ENCODE measurements around the gene CFAP97D1. TPM values are rescaled to one million over a fixed set of nuclear protein-coding genes. Genes with fewer than 3 reads are reported as not detected.

CFAP97D1 gene
- total and polyA plus RNA-seq, 3 donors from 2014 or later = 6.3 to 32.4 (median 20.0) TPM

DNA sequence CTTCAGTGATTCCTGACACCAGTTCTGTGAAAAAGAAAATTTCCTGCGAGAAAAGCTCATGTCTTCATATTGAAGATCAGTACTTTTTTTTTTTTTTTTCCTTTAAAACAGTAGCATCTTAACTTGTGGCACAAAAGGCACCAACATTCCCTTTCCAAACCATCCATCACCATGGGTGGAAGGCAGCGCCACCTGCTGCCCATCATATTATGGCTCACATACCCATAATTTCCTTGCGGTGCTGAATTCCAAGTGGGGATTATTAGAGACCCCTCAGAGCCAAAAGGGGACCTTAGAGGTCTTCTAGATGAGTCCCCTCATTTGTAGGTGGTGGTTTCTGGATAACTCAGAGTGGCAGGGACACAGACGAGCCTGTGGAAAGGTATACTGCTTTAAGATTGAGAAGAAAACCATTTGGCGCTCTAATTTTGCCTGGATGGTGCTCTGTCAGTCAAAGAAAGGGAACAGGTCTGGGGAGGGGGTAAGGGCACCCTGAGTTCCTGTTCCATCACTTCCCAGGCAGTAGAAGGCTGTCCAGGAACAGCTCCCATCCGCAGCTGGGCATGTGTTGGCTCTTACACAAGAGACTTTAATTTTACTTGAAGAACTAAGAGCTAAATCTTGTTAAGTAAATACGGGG, 13.7 kb upstream of the CFAP97D1 start:
- Histone ChIP-seq H3K27ac (no peak overlapping the region), H3K9me3 (no peaks in the 10 kb centered on the region), H3K27me3 (no peaks in the 10 kb centered on the region), H3K4me3 (no peak overlapping the region), H3K4me1 (peaks cover 3% of the 10 kb centered on the region), H3K36me3 (ENCODE audit: low read depth, missing control alignments) (no peaks in the 10 kb centered on the region)
- WGBS, 2 donors = 54 to 58% methylated on average over 7 of the region's 7 CpGs
- intact Hi-C loops (cut with DNase I; ENCODE audit: low total_unique reads) = no loop called here
- DNase-seq = peak; percentile 83
- TF ChIP-seq POLR2A (IDR thresholded peaks at IDR 0.05) = no peak
- TF ChIP-seq CTCF (IDR thresholded peaks at IDR 0.05) = peak; percentile 50 to 91 (median 79)

DNA sequence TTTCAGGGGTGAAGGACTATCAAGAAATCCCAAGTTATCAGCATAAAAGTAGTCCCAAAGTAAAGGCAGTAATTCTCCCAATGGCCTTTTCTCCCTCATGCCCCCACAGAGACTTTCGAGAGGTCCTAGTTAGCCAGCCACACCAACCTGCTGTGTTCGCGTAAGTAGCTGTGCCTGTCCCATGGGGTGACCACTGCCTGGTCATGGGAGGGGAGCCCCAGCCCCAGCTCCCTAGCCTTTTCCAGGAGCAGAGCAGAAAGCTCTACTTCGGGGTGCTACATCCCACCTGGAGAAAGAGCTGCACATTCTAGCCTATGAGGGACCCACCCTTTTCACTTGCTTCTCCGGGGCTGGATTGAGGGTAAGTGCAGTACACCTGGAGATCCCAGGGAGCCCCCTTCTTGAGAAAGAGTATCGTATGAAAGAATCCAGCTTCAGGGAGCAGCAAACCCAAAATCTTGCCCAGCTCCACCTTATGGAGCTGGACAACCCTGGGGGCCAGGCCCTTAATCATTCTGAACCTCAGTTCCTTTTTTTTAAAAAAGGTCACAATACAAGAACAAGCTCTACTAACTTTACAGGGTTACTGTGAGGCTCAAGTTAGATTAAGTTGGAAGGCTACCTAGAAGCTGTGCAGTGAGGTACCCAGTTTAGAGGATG, 13.1 kb upstream of the CFAP97D1 start:
- H3K27me3 ChIP-seq = no peaks in the 10 kb centered on the region
- intact Hi-C loops (cut with DNase I; ENCODE audit: low total_unique reads) = no loop called here
- WGBS, 2 donors = 76 to 83% methylated on average over 6 of the region's 6 CpGs
- H3K4me3 ChIP-seq = no peak overlapping the region
- no peaks in the 10 kb centered on the region for H3K9me3 ChIP-seq
- no peak for DNase-seq
- H3K36me3 ChIP-seq (ENCODE audit: low read depth, missing control alignments) = no peaks in the 10 kb centered on the region
- peaks cover 3% of the 10 kb centered on the region for H3K4me1 ChIP-seq
- no peak for TF ChIP-seq CTCF (IDR thresholded peaks at IDR 0.05)
- TF ChIP-seq POLR2A (IDR thresholded peaks at IDR 0.05) = no peak
- H3K27ac ChIP-seq = no peak overlapping the region

DNA sequence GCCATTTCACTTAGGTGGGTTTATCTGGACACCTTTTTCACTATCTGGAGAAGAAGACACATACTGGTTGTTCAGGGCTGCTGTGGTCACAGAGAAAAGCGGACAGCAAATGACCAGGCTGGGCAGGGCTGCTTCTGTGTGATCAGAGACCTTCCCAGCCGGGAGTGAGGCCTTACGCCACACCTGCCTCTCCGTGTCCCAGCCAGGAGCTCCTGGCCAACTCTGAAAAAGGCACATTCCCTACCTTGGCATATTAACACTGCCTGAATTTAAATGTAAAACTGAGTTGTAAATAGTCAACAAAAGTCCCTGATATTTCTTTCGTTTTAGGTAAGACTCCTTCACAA, 12.5 kb upstream of the CFAP97D1 start:
- no peaks in the 10 kb centered on the region for H3K9me3 ChIP-seq
- H3K27ac ChIP-seq = no peak overlapping the region
- H3K36me3 ChIP-seq (ENCODE audit: low read depth, missing control alignments) = no peaks in the 10 kb centered on the region
- TF ChIP-seq CTCF (IDR thresholded peaks at IDR 0.05) (no peak), POLR2A (IDR thresholded peaks at IDR 0.05) (no peak)
- 33 to 79% methylated on average over 2 to 5 of the region's 5 CpGs for WGBS, 2 donors
- intact Hi-C loops (cut with DNase I; ENCODE audit: low total_unique reads) = no loop called here
- peaks cover 3% of the 10 kb centered on the region for H3K4me1 ChIP-seq
- H3K27me3 ChIP-seq = no peaks in the 10 kb centered on the region
- no peak overlapping the region for H3K4me3 ChIP-seq
- DNase-seq = no peak

- Histone ChIP-seq H3K9me3 (no peaks in the 10 kb centered on the region), H3K27me3 (no peaks in the 10 kb centered on the region), H3K27ac (peak overlapping the region in 1 of 2 donors; percentile 10), H3K4me3 (no peak overlapping the region), H3K4me1 (peaks cover 3% of the 10 kb centered on the region), H3K36me3 (ENCODE audit: low read depth, missing control alignments) (no peaks in the 10 kb centered on the region)
- DNase-seq = peak; percentile 57
- intact Hi-C loops (cut with DNase I; ENCODE audit: low total_unique reads) = no loop called here
- TF ChIP-seq POLR2A (IDR thresholded peaks at IDR 0.05) = no peak
- TF ChIP-seq CTCF (IDR thresholded peaks at IDR 0.05) = no peak
- 56 to 58% methylated on average over 9 of the region's 9 CpGs for WGBS, 2 donors
Measured at GRCh38 chr17:43768382-43768781, 11.9 kb upstream of the CFAP97D1 start.

DNA sequence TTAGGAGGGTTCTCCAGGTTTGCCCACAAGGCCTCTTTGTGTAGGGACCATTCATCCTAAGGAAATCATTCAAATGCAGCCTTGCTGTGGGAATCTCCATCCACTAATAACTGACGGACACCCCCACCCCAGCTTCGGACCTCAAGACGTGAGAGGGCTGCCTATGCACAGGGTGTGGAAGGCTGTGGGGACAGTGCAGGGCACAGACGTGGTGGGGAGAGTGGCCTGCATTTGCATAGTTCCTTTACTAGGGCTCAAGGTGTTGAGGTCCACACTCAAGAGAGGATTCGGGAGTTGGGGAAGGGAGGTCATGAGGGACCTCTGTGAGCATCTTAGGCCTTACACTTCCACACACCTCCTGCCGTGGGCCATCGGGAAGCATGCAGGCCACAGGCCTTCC, 11.3 kb upstream of the CFAP97D1 start:
- WGBS, 2 donors = 86 to 96% methylated on average over 4 to 7 of the region's 7 CpGs
- Histone ChIP-seq H3K4me1 (peaks cover 3% of the 10 kb centered on the region), H3K9me3 (no peaks in the 10 kb centered on the region), H3K4me3 (no peak overlapping the region), H3K27ac (peak overlapping the region in 1 of 2 donors; percentile 10), H3K36me3 (ENCODE audit: low read depth, missing control alignments) (no peaks in the 10 kb centered on the region), H3K27me3 (no peaks in the 10 kb centered on the region)
- intact Hi-C loops (cut with DNase I; ENCODE audit: low total_unique reads) = no loop called here
- no peak for TF ChIP-seq CTCF (IDR thresholded peaks at IDR 0.05)
- TF ChIP-seq POLR2A (IDR thresholded peaks at IDR 0.05) = no peak
- DNase-seq = no peak
